ENCODE results near the gene MAMDC2.

Gene MAMDC2

GRCh38 chr9:70101265-70101664 lies 57.6 kb downstream of the MAMDC2 start:
- TF ChIP-seq CTCF (conservative IDR thresholded peaks at IDR 0.05; ENCODE audit: low read depth), result no peak
- ChIA-PET POLR2A (ENCODE audit: low non-redundant PET) (no interaction called here), CTCF (interaction anchor here (0.6 kb wide), 1 partner anchor 14 kb away, joined by 3 read pairs; no protein-coding TSS in a partner anchor)
- no peak for DNase-seq (ENCODE audit: low spot score)
- H3K27ac ChIP-seq, result no peak overlapping the region

- no peak for DNase-seq (ENCODE audit: low spot score)
- CTCF ChIA-PET, result no interaction called here
- H3K27ac ChIP-seq, result no peak overlapping the region
- POLR2A ChIA-PET (ENCODE audit: low non-redundant PET), result no interaction called here
- TF ChIP-seq CTCF (conservative IDR thresholded peaks at IDR 0.05; ENCODE audit: low read depth), result no peak
These were observed 61.5 kb downstream of the MAMDC2 start for GRCh38 chr9:70105147-70105546.

- no peak for DNase-seq (ENCODE audit: low spot score)
- CTCF ChIA-PET, result no interaction called here
- H3K27ac ChIP-seq, result no peak overlapping the region
- POLR2A ChIA-PET (ENCODE audit: low non-redundant PET), result no interaction called here
- no peak for TF ChIP-seq CTCF (conservative IDR thresholded peaks at IDR 0.05; ENCODE audit: low read depth)
These were observed 62.9 kb downstream of the MAMDC2 start for GRCh38 chr9:70106571-70106970.

GRCh38 chr9:70107558-70107957 lies 63.9 kb downstream of the MAMDC2 start:
- DNase-seq (ENCODE audit: low spot score), result no peak
- TF ChIP-seq CTCF (conservative IDR thresholded peaks at IDR 0.05; ENCODE audit: low read depth), result no peak
- POLR2A ChIA-PET (ENCODE audit: low non-redundant PET), result no interaction called here
- CTCF ChIA-PET, result interaction anchor here (0.7 kb wide), 1 partner anchor 124 kb away, joined by 3 read pairs; no protein-coding TSS in a partner anchor
- H3K27ac ChIP-seq, result no peak overlapping the region

- POLR2A ChIA-PET (ENCODE audit: low non-redundant PET), result no interaction called here
- no peak for DNase-seq (ENCODE audit: low spot score)
- H3K27ac ChIP-seq, result no peak overlapping the region
- no peak for TF ChIP-seq CTCF (conservative IDR thresholded peaks at IDR 0.05; ENCODE audit: low read depth)
- CTCF ChIA-PET, result interaction anchor here (0.6 to 0.7 kb wide), 3 partner anchors 125 to 147 kb away, joined by 3 read pairs; no protein-coding TSS in a partner anchor
These were observed 64.5 kb downstream of the MAMDC2 start for GRCh38 chr9:70108181-70108580.

GRCh38 chr9:70110194-70111041 lies 66.8 kb downstream of the MAMDC2 start:
- no peak for DNase-seq (ENCODE audit: low spot score)
- no peak for TF ChIP-seq CTCF (conservative IDR thresholded peaks at IDR 0.05; ENCODE audit: low read depth)
- no peak overlapping the region for H3K27ac ChIP-seq
- CTCF ChIA-PET, result interaction anchor here (0.6 to 5.3 kb wide), 22 partner anchors 9 to 492 kb away, joined by 3 to 81 read pairs (median 4); no protein-coding TSS in a partner anchor
- POLR2A ChIA-PET (ENCODE audit: low non-redundant PET), result no interaction called here
